Suprapubic skin (tissue), 3 donors: ENCODE data around the gene GPR35.

Experiments used
- CTCF ChIP-seq, 2 donors: fragments of 200-600 bp in 1 of 2; fragments of 450-650 bp in 1 of 2; sonication (generic) in 1 of 2; IDR thresholded peaks; one replicate each; pipeline ENCODE4 v1.5.1; 2016 to 2019; ENCODE audit warnings: antibody characterized with exemption in 2 of 2, mild to moderate bottlenecking in 1 of 2, moderate library complexity in 1 of 2
- EP300 ChIP-seq: sonication (generic); formaldehyde crosslinking; IDR thresholded peaks from one replicate; pipeline ENCODE4 v1.6.1; 2017; ENCODE audit warnings: antibody characterized with exemption
- POLR2A ChIP-seq, 2 donors: fragments of 450-650 bp; IDR thresholded peaks; one replicate each; pipeline ENCODE4 v1.6.1; 2017; ENCODE audit warnings: antibody characterized with exemption in 2 of 2, mild to moderate bottlenecking in 2 of 2, moderate library complexity in 2 of 2

- TF ChIP-seq CTCF (IDR thresholded peaks at IDR 0.05) (no peak), POLR2A (IDR thresholded peaks at IDR 0.05) (no peak), EP300 (no peak)
These were observed 30.9 kb downstream of the GPR35 start for GRCh38 chr2:240655931-240656886.
